Fibroblast of upper back skin (primary cell): ENCODE data around the gene WAS.
"Not testable (repeated sequence)": the region's sequence is repeated elsewhere in the genome, so short reads cannot be mapped to it uniquely, and the experiment has no call there.

Source experiments
- DNase-seq: peaks from one replicate; pipeline ENCODE4 v3.0.0-alpha.2; 2013

Gene WAS

DNA sequence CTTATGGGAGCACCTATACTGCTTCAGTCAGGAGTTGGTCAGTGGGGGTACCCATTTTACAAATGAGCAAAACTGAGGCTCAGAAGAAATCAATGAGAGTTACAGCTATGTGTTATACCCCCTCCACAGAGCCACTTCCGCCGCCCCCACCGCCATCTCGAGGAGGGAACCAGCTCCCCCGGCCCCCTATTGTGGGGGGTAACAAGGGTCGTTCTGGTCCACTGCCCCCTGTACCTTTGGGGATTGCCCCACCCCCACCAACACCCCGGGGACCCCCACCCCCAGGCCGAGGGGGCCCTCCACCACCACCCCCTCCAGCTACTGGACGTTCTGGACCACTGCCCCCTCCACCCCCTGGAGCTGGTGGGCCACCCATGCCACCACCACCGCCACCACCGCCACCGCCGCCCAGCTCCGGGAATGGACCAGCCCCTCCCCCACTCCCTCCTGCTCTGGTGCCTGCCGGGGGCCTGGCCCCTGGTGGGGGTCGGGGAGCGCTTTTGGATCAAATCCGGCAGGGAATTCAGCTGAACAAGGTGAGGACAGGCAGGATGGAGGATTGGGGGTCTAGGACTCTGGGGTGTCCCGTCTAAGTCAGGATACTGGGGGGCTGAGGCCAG lies 5.0 kb downstream of the WAS start:
- DNase-seq: no peak

- no peak for DNase-seq
Measured at GRCh38 chrX:48689208-48689920, 5.8 kb downstream of the WAS start.

DNA sequence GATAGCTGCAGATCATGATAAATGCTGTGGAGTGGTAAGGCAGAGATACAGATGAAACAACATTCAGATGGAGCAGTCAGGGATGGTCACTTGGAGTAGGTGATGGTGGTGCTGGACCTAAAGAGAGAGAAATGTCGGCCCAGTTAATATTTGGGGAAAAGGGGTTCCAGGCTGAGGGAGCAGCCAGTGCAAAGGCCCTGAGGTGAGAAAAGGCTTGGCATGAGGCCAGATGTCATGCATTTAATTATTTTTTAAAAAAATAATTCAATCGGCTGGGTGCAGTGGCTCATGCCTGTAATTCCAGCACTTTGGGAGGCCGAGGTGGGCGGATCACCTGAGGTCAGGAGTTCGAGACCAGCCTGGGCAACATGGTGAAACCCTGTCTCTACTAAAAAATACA lies 8.1 kb downstream of the WAS start:
- not testable (repeated sequence) for DNase-seq

DNA sequence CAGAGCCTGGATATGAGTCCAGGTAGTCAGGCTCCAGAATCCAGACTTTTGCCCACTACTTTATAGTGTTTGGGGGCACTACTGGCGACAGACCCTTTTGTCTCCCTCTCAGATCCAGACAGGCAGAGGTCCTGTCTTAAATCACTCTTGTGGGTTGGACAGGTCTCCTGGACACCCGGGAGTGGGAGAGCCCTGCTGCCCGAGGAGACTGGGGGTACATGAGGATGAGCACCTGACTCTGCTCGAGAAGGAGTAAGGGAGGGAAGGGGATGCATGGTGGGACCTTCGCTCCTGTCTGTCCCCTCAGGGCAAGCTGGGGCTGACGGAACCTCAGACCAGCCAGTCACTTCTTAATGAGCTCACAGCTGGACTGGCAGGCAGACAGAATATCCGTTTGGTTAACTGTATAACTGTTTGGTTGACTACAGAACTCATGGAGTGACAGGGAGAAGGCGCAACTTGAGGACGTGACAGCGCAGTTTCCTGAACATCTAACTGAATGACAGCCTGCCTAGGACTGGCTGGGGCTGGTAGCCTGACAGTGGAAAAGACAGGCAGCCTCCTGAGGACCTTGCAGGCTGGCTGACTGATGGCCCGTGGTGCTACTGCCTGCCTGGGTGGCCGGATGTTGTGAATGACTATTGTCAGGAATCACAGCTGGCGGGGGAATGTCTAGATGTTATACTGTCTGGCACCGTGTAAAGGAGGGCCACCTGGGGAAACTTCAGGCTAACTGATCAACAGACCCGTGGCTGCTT lies 11.4 kb downstream of the WAS start:
- no peak for DNase-seq

- no peak for DNase-seq
Measured at GRCh38 chrX:48695534-48695896, 11.9 kb downstream of the WAS start.

GRCh38 chrX:48695925-48696300 lies 12.3 kb downstream of the WAS start:
- no peak for DNase-seq

DNA sequence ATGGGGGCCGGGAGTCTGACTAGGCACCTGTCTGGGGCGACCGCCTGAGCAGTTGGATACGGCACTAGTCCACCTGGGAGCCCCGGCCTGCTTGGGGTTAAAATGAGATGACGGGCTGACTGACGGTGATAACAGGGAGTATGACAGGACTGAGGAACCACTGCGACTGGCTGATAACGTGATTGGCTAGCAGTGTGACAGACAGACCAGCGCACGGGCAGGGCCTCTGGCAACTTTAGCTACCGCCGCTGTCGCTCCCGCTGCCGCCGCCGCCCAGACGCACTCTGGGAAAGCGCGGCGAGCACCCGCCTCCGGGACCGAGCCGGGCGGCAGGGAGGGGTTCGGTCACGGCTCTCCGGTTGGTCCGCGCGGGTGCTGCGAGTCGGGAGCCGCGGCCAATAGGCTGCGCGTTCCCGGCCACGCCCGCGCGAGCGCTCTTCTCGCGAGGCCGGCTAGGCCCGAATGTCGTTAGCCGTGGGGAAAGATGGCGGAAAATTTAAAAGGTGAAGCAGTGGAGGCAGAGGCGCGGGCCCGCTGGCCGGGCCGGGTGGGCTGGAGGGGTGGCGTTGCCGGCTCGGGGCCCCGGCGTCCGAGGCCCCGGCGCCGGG lies 12.8 kb downstream of the WAS start, which contains the start of gene SUV39H1:
Gene SUV39H1 (plus strand): TSS at position 434 of the 608 bp plus-strand sequence. CDS start 51 bp downstream, at position 485.
- DNase-seq: peak; percentile 85

DNA sequence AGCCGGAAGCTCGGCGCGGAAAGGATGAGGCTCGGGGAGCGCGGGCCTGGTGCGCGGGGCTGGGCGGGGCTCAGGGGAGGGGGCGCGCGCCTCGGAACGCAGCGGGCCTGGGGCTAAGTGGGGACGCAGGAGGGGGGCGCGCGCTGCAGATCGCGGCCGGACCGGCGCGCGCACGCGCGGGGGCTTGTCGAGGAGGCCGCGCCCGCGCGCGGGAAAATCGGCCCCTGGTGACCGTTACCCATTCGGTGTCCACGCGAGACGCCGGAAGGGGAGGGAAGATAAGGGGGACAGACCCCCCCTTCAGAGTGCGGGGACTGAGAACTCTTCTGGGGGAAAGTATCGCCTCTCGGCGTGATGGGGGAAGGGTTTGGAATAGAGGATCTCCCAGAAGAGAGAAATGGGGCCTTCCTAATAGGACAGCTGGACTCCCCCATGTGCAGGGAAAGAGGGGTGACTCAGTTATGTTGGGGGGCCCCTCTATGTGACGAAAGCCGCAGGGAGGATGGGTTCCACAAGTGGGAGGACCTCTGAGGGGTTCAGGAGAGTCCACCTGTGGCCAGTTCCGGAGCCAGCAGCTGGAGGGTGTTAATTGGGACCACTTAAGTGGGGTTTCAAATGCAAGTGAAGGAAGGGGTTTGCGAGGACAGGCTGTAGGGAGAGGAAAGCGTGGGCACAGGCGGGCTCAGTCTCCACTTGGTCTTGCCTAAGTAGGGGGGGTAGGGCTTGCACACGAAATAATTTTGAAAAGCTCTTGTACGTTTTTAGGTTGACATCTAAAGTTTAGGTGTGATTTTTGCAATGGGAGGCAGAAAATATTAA lies 13.5 kb downstream of the WAS start:
- peak; percentile 25 for DNase-seq

- DNase-seq: no peak
Measured at GRCh38 chrX:48698306-48698705, 14.7 kb downstream of the WAS start.

- DNase-seq: no peak
Measured at GRCh38 chrX:48700246-48700645, 16.6 kb downstream of the WAS start.

DNA sequence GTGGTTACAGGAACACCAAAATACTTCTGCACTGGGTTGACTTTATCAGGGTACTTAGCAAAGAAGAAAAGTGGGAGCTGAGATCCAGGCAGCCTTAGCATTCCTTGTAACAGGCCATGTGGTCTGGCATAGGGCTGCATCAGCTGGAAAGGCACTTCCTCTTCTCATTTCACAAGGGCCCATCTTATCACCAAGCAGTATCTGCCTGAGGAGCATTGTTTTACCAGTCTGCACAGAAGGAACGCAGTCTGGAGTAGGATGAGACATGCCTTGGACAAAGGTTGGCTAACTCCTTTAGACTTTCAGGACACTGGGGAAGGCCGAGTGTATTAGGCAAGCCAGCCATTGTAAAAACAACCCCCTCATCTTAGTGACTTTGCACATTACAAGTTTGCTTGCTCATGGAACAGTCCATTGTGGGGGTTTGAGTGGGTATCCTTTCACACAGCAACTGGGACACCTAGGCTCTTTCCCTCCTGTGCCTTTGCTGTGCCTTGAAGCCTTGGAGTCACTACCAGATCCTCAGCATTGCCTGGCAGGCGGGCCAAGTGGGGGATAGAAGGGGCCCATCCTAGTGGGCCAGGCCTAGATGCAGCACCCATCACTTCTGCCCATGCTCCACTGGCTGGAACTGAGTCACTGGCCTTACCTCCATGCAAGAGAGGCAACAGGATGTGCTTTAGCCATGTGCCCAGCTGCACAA lies 17.5 kb downstream of the WAS start:
- no peak for DNase-seq

- DNase-seq: no peak
Measured at GRCh38 chrX:48702032-48702431, 18.4 kb downstream of the WAS start.

DNA sequence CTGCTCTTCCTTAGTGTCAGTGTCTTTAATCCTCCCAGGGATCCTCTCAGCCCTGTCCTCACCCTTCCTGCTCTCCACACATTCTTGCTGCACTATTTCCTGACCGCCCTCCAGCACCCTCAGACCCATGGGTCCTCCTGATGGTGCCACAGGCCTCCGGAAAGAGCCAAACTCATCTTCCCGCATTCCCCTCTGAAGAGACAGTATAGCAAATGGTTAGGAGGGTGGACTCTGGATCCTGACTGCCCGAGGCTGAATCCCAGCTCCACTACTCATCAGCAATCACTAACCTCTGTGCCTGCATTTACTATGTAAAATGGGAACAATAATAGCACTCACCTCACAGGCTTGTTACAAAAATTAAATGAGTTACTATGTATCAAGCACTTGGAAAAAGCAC lies 19.1 kb downstream of the WAS start:
- no peak for DNase-seq

GRCh38 chrX:48703228-48703627 lies 19.6 kb downstream of the WAS start:
- no peak for DNase-seq

- no peak for DNase-seq
Measured at GRCh38 chrX:48703642-48704481, 20.3 kb downstream of the WAS start.

DNA sequence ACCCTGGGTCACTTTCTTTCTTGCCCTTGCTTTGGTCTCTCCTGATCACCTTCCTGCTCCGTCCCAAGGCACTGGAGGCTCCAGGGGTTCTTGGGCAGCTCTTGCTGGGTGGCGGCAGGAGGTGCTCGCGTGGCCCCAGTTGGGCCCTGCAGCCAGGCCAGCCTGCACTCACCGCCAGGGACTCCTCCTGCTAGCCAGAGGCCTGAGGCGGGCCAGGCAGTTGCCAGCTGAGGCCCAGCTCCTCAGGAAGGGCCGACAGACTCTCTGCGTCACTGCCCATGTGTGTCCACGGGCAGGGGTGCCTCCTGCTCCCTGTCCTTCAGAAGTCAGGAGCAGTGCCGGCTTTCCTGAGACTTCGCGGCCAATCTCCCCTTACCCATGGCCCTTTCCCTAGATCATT lies 22.3 kb downstream of the WAS start:
- DNase-seq: no peak

GRCh38 chrX:48709522-48710112 lies 26.0 kb downstream of the WAS start:
- no peak for DNase-seq

DNA sequence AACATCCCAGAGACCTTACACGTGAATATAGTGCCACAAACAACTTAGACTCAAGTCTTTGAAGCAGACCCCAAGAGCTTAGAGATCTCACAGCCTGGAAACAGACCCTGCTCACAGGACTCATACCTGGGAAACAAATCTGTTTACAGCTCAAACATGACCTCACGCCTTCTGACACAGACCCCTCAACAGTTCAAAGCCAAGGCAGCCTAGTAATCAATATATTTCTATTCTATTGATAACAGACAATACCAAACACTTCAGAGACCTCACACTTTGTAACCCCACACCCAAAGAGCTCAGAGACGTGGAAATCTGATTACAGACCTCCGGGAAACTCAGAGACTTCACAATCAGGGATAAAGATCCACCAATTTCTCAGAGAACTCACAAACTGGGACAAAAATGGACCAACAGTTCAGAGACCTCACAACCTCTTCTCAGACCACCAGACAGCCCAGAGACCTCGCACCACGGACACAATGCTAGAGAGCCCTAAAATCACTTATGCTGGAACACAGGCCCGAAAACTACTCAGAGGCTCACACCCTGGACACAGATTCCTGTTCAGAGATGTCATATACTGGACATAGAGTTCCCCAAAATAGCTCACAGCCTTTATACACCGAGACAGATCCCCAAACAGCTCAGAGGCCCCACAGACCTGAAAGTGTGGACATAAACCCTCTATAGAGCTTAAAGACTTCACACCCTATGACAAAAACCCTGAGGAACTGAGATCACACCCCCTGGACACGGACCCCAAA lies 27.7 kb downstream of the WAS start:
- DNase-seq: no peak

DNA sequence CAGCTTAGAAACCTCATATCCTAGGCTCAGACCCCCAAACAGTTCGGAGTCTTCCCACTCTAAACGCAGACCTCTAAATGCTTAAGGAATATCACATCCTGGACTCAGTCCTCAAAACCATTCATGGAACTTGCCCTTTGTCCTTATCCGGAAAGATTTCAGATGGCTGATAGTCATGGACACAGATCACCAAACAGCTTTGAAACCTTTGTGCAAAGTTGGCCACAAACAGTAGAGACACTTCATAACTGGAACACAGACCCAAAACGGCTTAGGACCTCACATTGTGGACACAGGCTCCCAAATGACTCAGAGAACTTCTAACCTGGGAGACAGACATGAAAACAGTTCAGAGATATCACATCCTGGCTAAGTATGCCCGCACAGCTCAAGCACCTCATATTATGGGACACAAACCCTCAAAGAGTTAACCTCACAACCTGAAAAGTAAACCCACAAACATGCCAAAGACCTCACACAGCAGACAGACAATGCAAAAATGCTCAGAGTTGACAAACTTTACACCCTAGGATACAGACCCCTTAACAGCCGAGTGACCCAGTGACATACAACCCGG lies 28.4 kb downstream of the WAS start:
- no peak for DNase-seq

- no peak for DNase-seq
Measured at GRCh38 chrX:48713847-48714246, 30.2 kb downstream of the WAS start.
